Stimulated activated naive B cell treated with anti-CD40 and anti-IgM and Interleukin-4, amounts not matched to agents 10 μg/mL and 1 μg/mL and 100 μg/mL, for 72 hours (primary cell): ENCODE measurements around the gene C6orf62.
"Not testable (repeated sequence)": the region's sequence is repeated elsewhere in the genome, so short reads cannot be mapped to it uniquely, and the experiment has no call there.

Experiments used
- ATAC-seq, 2 donors: fragments of 150-1000 bp; cut with Tn5 transposase; replicated peaks; 2 replicates each; pipeline ENCODE4 v1.10.0; 2021; ENCODE audit warnings: moderate library complexity in 1 of 2
- DNase-seq: peaks from one replicate; pipeline ENCODE4 v3.0.0; 2021
- H3K27ac Mint-ChIP-seq: one replicate; pipeline ENCODE4 v1.8.0; 2022; ENCODE audit warnings: mild to moderate bottlenecking, mixed read lengths
- H3K27me3 Mint-ChIP-seq, 2 donors: one replicate each; pipeline ENCODE4 v1.8.0; 2022; ENCODE audit warnings: mixed read lengths in 2 of 2
- H3K36me3 Mint-ChIP-seq, 2 donors: one replicate each; pipeline ENCODE4 v1.8.0; 2022; ENCODE audit warnings: mixed read lengths in 2 of 2, mild to moderate bottlenecking in 1 of 2
- H3K4me1 Mint-ChIP-seq, 2 donors: one replicate each; pipeline ENCODE4 v1.8.0; 2022; ENCODE audit warnings: mixed read lengths in 2 of 2, mild to moderate bottlenecking in 1 of 2
- H3K4me3 Mint-ChIP-seq, 2 donors: one replicate each; pipeline ENCODE4 v1.8.0; 2022; ENCODE audit warnings: mild to moderate bottlenecking in 2 of 2, mixed read lengths in 2 of 2, moderate library complexity in 1 of 2
- H3K9me3 Mint-ChIP-seq, 2 donors: one replicate each; pipeline ENCODE4 v1.8.0; 2022; ENCODE audit warnings: mixed read lengths in 2 of 2, mild to moderate bottlenecking in 1 of 2

The C6orf62 gene

GRCh38 chr6:24678792-24679352 is 40.1 kb downstream of the C6orf62 start:
- not testable (repeated sequence) for H3K4me3 Mint-ChIP-seq, DNase-seq, H3K9me3 Mint-ChIP-seq, H3K27me3 Mint-ChIP-seq, H3K4me1 Mint-ChIP-seq, ATAC-seq, H3K27ac Mint-ChIP-seq
- peaks cover 18 to 21% of the 10 kb centered on the region in 2 donors for H3K36me3 Mint-ChIP-seq

DNA sequence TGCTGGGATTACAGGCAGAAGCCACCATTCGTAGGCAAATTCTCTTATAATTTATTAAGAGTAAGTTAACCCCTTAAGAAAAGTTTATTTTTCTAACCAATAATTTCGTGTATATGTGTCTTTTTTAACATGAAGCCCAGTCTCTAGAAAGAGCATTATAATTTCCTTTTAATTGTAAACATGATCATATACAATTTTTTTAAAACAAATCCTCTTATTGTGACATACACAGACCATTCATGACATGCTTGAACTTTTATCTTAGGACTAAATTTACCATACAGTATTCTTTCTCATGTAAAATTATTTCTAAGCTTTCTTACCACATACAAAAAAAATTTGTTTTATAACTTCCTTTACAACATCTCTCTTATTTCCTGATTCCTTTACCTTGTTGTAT is 45.3 kb downstream of the C6orf62 start:
- DNase-seq (no peak), ATAC-seq (no peak)
- Mint-ChIP-seq H3K27me3 (no peaks in the 10 kb centered on the region), H3K9me3 (peaks cover 0 to 4% of the 10 kb centered on the region in 2 donors), H3K4me1 (peaks cover 4 to 7% of the 10 kb centered on the region in 2 donors), H3K27ac (no peak overlapping the region), H3K4me3 (no peak overlapping the region), H3K36me3 (peaks cover 29 to 35% of the 10 kb centered on the region in 2 donors)

GRCh38 chr6:24672620-24673182 is 46.3 kb downstream of the C6orf62 start:
- Mint-ChIP-seq H3K27ac (no peak overlapping the region), H3K27me3 (no peaks in the 10 kb centered on the region), H3K9me3 (peaks cover 0 to 4% of the 10 kb centered on the region in 2 donors), H3K4me3 (no peak overlapping the region), H3K4me1 (peaks cover 4 to 13% of the 10 kb centered on the region in 2 donors), H3K36me3 (peaks cover 29 to 36% of the 10 kb centered on the region in 2 donors)
- DNase-seq (no peak), ATAC-seq (no peak)

DNA sequence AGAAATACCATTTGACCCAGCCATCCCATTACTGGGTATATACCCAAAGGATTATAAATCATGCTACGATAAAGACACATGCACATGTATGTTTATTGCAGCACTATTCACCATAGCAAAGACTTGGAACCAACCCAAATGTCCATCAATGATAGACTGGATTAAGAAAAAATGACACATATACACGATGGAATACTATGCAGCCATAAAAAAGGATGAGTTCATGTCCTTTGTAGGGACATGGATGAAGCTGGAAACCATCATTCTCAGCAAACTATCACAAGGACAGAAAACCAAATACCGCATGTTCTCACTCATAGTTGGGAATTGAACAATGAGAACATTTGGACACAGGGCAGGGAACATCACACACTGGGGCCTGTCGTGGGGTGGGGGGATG is 47.9 kb downstream of the C6orf62 start:
- Mint-ChIP-seq H3K36me3 (peaks cover 29 to 40% of the 10 kb centered on the region in 2 donors), H3K4me1 (peaks cover 9 to 17% of the 10 kb centered on the region in 2 donors)
- not testable (repeated sequence) for H3K9me3 Mint-ChIP-seq, ATAC-seq, H3K4me3 Mint-ChIP-seq, H3K27ac Mint-ChIP-seq, H3K27me3 Mint-ChIP-seq, DNase-seq

- Mint-ChIP-seq H3K36me3 (peaks cover 26 to 40% of the 10 kb centered on the region in 2 donors), H3K4me1 (peaks cover 9 to 21% of the 10 kb centered on the region in 2 donors)
- H3K9me3 Mint-ChIP-seq, ATAC-seq, DNase-seq, H3K4me3 Mint-ChIP-seq, H3K27ac Mint-ChIP-seq, H3K27me3 Mint-ChIP-seq: not testable (repeated sequence)
Observed at GRCh38 chr6:24670492-24670891, 48.5 kb downstream of the C6orf62 start.

DNA sequence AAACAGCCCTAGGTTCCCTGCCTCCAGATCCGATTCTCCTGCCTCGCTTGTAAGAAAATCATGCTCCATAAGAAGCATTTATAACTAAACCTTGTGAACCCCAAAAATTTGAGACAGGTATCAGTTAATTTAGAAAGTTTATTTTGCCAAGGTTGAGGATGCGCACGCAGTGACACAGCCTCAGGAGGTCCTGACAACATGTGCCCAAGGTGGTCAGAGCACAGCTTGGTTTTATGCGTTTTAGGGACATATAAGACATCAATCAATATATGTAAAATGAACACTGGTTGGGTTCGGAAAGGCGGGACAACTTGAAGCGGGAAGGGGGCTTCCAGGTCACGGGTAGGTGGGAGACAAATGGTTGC is 50.0 kb downstream of the C6orf62 start:
- ATAC-seq (no peak), DNase-seq (no peak)
- peaks cover 22 to 37% of the 10 kb centered on the region in 2 donors for H3K36me3 Mint-ChIP-seq
- H3K4me3 Mint-ChIP-seq: no peak overlapping the region
- H3K9me3 Mint-ChIP-seq: peaks cover 0 to 4% of the 10 kb centered on the region in 2 donors
- H3K27me3 Mint-ChIP-seq: no peaks in the 10 kb centered on the region
- no peak overlapping the region for H3K27ac Mint-ChIP-seq
- H3K4me1 Mint-ChIP-seq: peaks cover 16 to 34% of the 10 kb centered on the region in 2 donors

DNA sequence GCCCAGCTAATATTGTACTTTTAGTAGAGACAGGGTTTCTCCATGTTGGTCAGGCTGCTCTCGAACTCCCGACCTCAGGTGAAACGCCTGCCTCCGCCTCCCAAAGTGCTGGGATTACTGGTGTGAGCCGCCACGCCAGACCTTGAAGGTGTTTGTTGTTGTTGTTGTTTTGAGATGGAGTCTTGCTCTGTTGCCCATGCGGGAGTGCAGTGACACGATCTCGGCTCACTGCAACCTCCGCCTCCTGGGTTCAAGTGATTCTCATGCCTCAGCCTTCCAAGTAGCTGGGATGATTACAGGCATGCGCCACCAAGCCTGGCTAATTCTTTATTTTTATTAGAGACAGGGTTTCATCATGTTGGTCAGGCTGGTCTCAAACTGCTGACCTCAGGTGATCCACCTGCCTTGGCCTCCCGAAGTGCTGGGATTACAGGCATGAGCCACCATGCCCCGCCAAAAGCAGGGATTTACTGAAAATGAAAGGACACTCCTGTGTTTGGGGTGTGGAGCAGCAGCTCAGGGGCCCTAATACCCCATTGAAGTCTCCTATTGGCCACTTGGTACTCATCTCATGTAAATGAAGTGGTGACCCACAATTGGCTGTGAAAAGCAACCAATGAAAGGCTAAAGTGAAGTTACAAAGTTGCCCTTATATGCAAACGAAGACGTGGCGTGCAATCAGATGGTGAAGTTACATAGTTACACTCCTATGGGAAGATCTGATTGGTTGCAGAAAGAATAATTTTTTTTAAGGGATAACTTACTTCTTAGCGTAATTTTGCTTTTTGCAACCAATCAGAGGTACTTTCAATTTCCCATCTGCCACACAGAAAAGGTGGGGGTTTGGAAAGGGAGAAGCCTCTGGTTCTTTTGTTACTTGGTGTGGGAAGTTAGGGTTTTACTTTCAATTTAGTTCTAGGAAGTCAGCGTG is 50.6 kb downstream of the C6orf62 start:
- Mint-ChIP-seq H3K4me1 (peaks cover 18 to 40% of the 10 kb centered on the region in 2 donors), H3K4me3 (peak overlapping the region; percentile 11 to 99), H3K36me3 (peaks cover 20 to 40% of the 10 kb centered on the region in 2 donors)
- DNase-seq, H3K27me3 Mint-ChIP-seq, H3K27ac Mint-ChIP-seq, H3K9me3 Mint-ChIP-seq, ATAC-seq: not testable (repeated sequence)

GRCh38 chr6:24667378-24667803 is 51.6 kb downstream of the C6orf62 start:
- H3K9me3 Mint-ChIP-seq: peaks cover 0 to 3% of the 10 kb centered on the region in 2 donors
- H3K4me1 Mint-ChIP-seq: peaks cover 18 to 49% of the 10 kb centered on the region in 2 donors
- ATAC-seq: peak; percentile 4 to 7
- peak overlapping the region; percentile 94 to 99 for H3K4me3 Mint-ChIP-seq
- peaks cover 24 to 44% of the 10 kb centered on the region in 2 donors for H3K36me3 Mint-ChIP-seq
- H3K27me3 Mint-ChIP-seq: no peaks in the 10 kb centered on the region
- no peak for DNase-seq
- H3K27ac Mint-ChIP-seq: peak overlapping the region; percentile 99

DNA sequence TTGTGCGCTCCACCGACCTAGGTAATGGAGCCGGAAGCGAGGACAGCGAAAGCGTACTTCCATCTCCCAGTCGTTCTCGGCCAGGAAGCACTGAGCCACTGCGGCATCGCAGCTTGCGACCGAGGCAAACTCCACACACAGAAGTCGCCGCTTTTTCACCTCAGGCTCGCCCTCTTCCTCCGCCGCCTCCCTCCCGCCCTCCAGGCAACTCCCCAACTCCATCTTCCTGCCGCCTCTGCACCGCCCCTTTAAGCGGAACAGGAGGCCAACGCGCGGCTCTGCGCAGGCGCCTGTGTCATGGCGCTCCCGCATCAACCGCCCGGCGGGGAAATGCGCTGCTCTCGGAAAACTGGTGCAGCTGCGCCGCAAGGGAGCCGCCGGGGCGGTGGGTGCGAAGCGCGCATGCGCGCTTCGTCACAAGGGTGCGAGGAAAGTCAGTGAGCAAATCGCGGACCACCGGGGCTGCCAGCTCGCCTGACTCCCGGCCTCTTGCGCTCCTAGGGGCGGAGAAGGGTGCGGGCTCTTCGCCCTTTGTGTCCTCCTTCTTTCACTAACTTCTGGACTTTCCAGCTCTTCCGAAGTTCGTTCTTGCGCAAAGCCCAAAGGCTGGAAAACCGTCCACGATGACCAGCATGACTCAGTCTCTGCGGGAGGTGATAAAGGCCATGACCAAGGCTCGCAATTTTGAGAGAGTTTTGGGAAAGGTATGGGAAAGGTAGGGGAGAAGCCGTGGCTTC is 52.1 kb downstream of the C6orf62 start, which contains the start of the genes ACOT13 and TDP2:
Gene ACOT13, plus strand, starts transcription at position 437 of the 737 bp plus-strand sequence. Its CDS starts 187 bp downstream, at position 624.
Gene TDP2, minus strand, starts transcription at position 259 of the 737 bp plus-strand sequence. Its CDS starts 37 bp downstream, at position 222.
- peaks cover 0 to 3% of the 10 kb centered on the region in 2 donors for H3K9me3 Mint-ChIP-seq
- peak; percentile 96 for DNase-seq
- peak within 1 kb of the TSS; percentile 94 to 99 for H3K4me3 Mint-ChIP-seq
- H3K36me3 Mint-ChIP-seq: peaks cover 25 to 48% of the 10 kb centered on the region in 2 donors
- no peaks in the 10 kb centered on the region for H3K27me3 Mint-ChIP-seq
- peak within 1 kb of the TSS; percentile 99 for H3K27ac Mint-ChIP-seq
- ATAC-seq: peak; percentile 96 to 97
- H3K4me1 Mint-ChIP-seq: peaks cover 18 to 51% of the 10 kb centered on the region in 2 donors

GRCh38 chr6:24666097-24666640 is 52.8 kb downstream of the C6orf62 start:
- peaks cover 30 to 54% of the 10 kb centered on the region in 2 donors for H3K36me3 Mint-ChIP-seq
- DNase-seq: no peak
- peak; percentile 58 to 60 for ATAC-seq
- no peaks in the 10 kb centered on the region for H3K27me3 Mint-ChIP-seq
- H3K4me3 Mint-ChIP-seq: peak overlapping the region; percentile 94 to 99
- H3K9me3 Mint-ChIP-seq: peaks cover 0 to 3% of the 10 kb centered on the region in 2 donors
- peaks cover 18 to 57% of the 10 kb centered on the region in 2 donors for H3K4me1 Mint-ChIP-seq
- peak overlapping the region; percentile 99 for H3K27ac Mint-ChIP-seq

DNA sequence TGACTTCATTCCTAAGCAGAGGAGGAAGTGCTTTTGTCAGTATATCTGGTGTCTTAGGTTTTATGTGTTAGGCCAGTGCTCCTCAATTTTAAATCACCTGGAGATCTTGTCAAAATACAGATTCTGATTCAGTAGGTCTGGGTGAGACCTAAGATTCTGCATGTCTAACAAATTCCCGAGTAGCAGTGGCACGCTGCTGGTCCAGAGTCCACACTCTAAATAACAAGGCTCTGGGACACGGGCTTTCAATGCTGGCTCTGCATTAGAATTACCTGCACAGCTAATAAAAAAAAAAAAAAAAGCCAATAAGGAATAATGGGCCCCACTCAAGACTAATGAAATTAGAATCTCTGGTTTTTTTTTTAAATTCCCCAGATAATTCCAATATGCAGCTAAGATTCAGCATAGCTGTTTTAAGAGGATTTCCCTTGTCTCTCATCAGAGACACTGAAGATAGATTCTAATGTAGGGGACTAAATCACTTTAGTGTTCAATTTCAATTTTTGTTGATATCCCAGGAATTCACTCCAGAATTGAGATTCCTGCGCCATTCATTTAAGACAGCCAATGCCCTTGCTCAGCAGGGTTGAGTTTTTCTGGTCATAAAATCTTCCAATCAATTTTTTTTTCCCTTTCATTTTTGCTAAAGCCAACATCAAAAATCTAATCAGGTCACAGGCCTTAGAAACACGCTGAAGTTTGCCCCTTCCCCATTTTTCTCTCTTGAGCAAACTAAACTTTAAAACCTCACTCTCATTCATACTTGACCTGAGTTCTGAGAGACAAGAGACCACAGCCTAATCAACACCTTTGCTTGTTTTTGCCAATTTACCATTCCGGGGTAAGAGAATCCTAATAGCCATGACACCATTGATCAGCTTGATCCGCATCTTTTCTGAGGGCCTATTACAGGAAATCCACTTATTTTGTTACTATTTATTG is 54.6 kb downstream of the C6orf62 start:
- ATAC-seq (no peak), DNase-seq (no peak)
- no peaks in the 10 kb centered on the region for H3K9me3 Mint-ChIP-seq
- peaks cover 18 to 59% of the 10 kb centered on the region in 2 donors for H3K4me1 Mint-ChIP-seq
- peak overlapping the region; percentile 9 for H3K27ac Mint-ChIP-seq
- H3K4me3 Mint-ChIP-seq: peak overlapping the region in 1 of 2 donors; percentile 25
- peaks cover 25 to 45% of the 10 kb centered on the region in 2 donors for H3K36me3 Mint-ChIP-seq
- H3K27me3 Mint-ChIP-seq: no peaks in the 10 kb centered on the region

DNA sequence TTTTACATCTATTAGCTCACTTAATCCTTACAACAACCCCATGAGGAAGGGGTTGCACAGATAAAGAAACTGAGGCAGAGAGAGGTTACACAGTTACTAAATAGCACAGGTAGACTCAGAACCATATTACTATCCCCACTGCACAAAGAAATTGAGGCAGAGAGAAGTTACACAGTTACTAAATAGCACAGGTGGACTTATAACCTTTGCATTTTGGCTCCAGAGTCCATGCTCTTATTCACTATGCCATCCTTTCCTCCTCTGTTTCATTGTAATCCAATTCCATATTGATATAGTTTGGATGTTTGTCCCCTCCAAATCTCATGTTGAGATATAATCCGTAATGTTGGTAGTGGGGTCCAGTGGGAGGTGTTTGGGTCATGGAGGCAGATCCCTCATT is 55.8 kb downstream of the C6orf62 start:
- no peak overlapping the region for H3K27ac Mint-ChIP-seq
- no peaks in the 10 kb centered on the region for H3K27me3 Mint-ChIP-seq
- peaks cover 16 to 48% of the 10 kb centered on the region in 2 donors for H3K4me1 Mint-ChIP-seq

More for the DNA sequence above, 55.8 kb downstream of the C6orf62 start:
- ATAC-seq: no peak
- DNase-seq: no peak
- no peak overlapping the region for H3K4me3 Mint-ChIP-seq
- no peaks in the 10 kb centered on the region for H3K9me3 Mint-ChIP-seq
- peaks cover 22 to 41% of the 10 kb centered on the region in 2 donors for H3K36me3 Mint-ChIP-seq
